A549 treated with Mapracorat at 1 μM for 4 hours (cell line): ENCODE data around the gene ENPP5. TPM values are rescaled to one million over a fixed set of nuclear protein-coding genes. Genes with fewer than 3 reads are reported as not detected.

Experiments used
- total RNA-seq: library from RNA; stranded (reverse); fragments of 200-300 nt; extraction: Qiagen RNA extraction; gene quantifications from 5 replicates; pipeline ENCODE4 v1.2.3, GENCODE V29; 2022

Gene ENPP5, protein sequence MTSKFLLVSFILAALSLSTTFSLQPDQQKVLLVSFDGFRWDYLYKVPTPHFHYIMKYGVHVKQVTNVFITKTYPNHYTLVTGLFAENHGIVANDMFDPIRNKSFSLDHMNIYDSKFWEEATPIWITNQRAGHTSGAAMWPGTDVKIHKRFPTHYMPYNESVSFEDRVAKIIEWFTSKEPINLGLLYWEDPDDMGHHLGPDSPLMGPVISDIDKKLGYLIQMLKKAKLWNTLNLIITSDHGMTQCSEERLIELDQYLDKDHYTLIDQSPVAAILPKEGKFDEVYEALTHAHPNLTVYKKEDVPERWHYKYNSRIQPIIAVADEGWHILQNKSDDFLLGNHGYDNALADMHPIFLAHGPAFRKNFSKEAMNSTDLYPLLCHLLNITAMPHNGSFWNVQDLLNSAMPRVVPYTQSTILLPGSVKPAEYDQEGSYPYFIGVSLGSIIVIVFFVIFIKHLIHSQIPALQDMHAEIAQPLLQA
- not detected in 5 replicates for total RNA-seq

GRCh38 chr6:46170357-46171289 is at the start of gene ENPP5:
TSS of gene ENPP5 (minus strand) at chr6:46170980. CDS start at chr6:46168262, 2,718 bp downstream.

GRCh38 chr6:46129629-46130511 is 40.9 kb downstream of the ENPP5 start, which contains the start of gene ENPP4:
TSS of gene ENPP4 (plus strand) at chr6:46129989. CDS start at chr6:46139584, 9,595 bp downstream.

Other genes with a start within 250 kb of the ENPP5 start
- gene CLIC5, start 155.1 kb downstream of the ENPP5 start, total RNA-seq: not detected in 5 replicates
- gene ENPP4, start 41.0 kb downstream of the ENPP5 start, total RNA-seq: 0.19 to 0.29 TPM (median 0.23 TPM) in 5 replicates